Measurements from ENCODE around the gene NELFB.

NELFB gene

GRCh38 chr9:137276473-137277328, 21.6 kb downstream of the NELFB start:
- H3K4me3 ChIP-seq (ENCODE audit: control insufficient read depth, low read depth, low read length) = peak overlapping the region; percentile 63
- no peak for TF ChIP-seq CTCF (conservative IDR thresholded peaks at IDR 0.05; ENCODE audit: control insufficient read depth, insufficient read depth, low read depth, low read length)
- peak; percentile 51 for DNase-seq (ENCODE audit: low read depth)

GRCh38 chr9:137277329-137278041, 22.4 kb downstream of the NELFB start, which contains the start of gene TOR4A:
Gene TOR4A, plus strand, starts transcription at chr9:137277726. Its CDS starts 964 bp downstream, at chr9:137278690.
- peak within 1 kb of the TSS; percentile 63 for H3K4me3 ChIP-seq (ENCODE audit: control insufficient read depth, low read depth, low read length)

GRCh38 chr9:137278061-137278701, 23.1 kb downstream of the NELFB start:
- DNase-seq (ENCODE audit: low read depth) = no peak
- peak overlapping the region; percentile 63 for H3K4me3 ChIP-seq (ENCODE audit: control insufficient read depth, low read depth, low read length)
- no peak for TF ChIP-seq CTCF (conservative IDR thresholded peaks at IDR 0.05; ENCODE audit: control insufficient read depth, insufficient read depth, low read depth, low read length)

More at GRCh38 chr9:137277329-137278041, 22.4 kb downstream of the NELFB start, which contains the start of gene TOR4A:
- DNase-seq (ENCODE audit: low read depth) = peak; percentile 78
- no peak for TF ChIP-seq CTCF (conservative IDR thresholded peaks at IDR 0.05; ENCODE audit: control insufficient read depth, insufficient read depth, low read depth, low read length)

GRCh38 chr9:137278721-137279711, 23.9 kb downstream of the NELFB start:
- no peak for DNase-seq (ENCODE audit: low read depth)
- no peak for TF ChIP-seq CTCF (conservative IDR thresholded peaks at IDR 0.05; ENCODE audit: control insufficient read depth, insufficient read depth, low read depth, low read length)
- no peak overlapping the region for H3K4me3 ChIP-seq (ENCODE audit: control insufficient read depth, low read depth, low read length)

- no peak for DNase-seq (ENCODE audit: low read depth)
- TF ChIP-seq CTCF (conservative IDR thresholded peaks at IDR 0.05; ENCODE audit: control insufficient read depth, insufficient read depth, low read depth, low read length) = no peak
- no peak overlapping the region for H3K4me3 ChIP-seq (ENCODE audit: control insufficient read depth, low read depth, low read length)
Observed at GRCh38 chr9:137279741-137280473, 24.8 kb downstream of the NELFB start.

All from fibroblast of mammary gland (primary cell).